Stimulated activated CD4-positive, alpha-beta T cell treated with anti-CD3 and anti-CD28 coated beads, Interleukin-15, amount 100 ng/mL, for 1 hour (primary cell): Measurements from ENCODE around the gene SYT13.

Experiments
- DNase-seq, 2 donors: peaks; one replicate each; pipeline ENCODE4 v3.0.0-alpha.2; 2020; ENCODE audit warnings: low read depth in 1 of 2, low spot score in 1 of 2

The SYT13 gene

GRCh38 chr11:45224766-45225165, 61.4 kb downstream of the SYT13 start:
- DNase-seq: no peak

- no peak for DNase-seq
Observed at GRCh38 chr11:45223496-45223895, 62.6 kb downstream of the SYT13 start.

GRCh38 chr11:45219411-45219810, 66.7 kb downstream of the SYT13 start:
- no peak for DNase-seq

- DNase-seq: no peak
Observed at GRCh38 chr11:45218705-45219104, 67.4 kb downstream of the SYT13 start.

GRCh38 chr11:45217991-45218390, 68.2 kb downstream of the SYT13 start:
- DNase-seq: no peak

- no peak for DNase-seq
Observed at GRCh38 chr11:45216901-45217300, 69.2 kb downstream of the SYT13 start.

GRCh38 chr11:45216031-45216430, 70.1 kb downstream of the SYT13 start:
- no peak for DNase-seq

GRCh38 chr11:45215098-45215865, 70.9 kb downstream of the SYT13 start:
- no peak for DNase-seq

- DNase-seq: no peak
Observed at GRCh38 chr11:45213717-45214116, 72.4 kb downstream of the SYT13 start.

- DNase-seq: no peak
Observed at GRCh38 chr11:45213316-45213665, 72.8 kb downstream of the SYT13 start.

- no peak for DNase-seq
Observed at GRCh38 chr11:45212566-45213315, 73.4 kb downstream of the SYT13 start.

GRCh38 chr11:45211732-45212131, 74.4 kb downstream of the SYT13 start:
- no peak for DNase-seq

- no peak for DNase-seq
Observed at GRCh38 chr11:45210846-45211245, 75.3 kb downstream of the SYT13 start.

- DNase-seq: no peak
Observed at GRCh38 chr11:45209891-45210699, 76.0 kb downstream of the SYT13 start.

- DNase-seq: no peak
Observed at GRCh38 chr11:45209000-45209879, 76.9 kb downstream of the SYT13 start.

- no peak for DNase-seq
Observed at GRCh38 chr11:45208135-45208534, 78.0 kb downstream of the SYT13 start.

GRCh38 chr11:45205978-45206377, 80.2 kb downstream of the SYT13 start:
- DNase-seq: no peak

- no peak for DNase-seq
Observed at GRCh38 chr11:45204761-45205160, 81.4 kb downstream of the SYT13 start.

GRCh38 chr11:45193695-45194094, 92.4 kb downstream of the SYT13 start:
- DNase-seq: no peak
